Measurements from ENCODE around the gene HMGXB3.

Gene HMGXB3

GRCh38 chr5:150092159-150092787 is 91.7 kb downstream of the HMGXB3 start:
- no peak for FAIRE-seq

GRCh38 chr5:150097152-150097551 is 96.6 kb downstream of the HMGXB3 start:
- FAIRE-seq = no peak

GRCh38 chr5:150101023-150101422 is 100.5 kb downstream of the HMGXB3 start:
- FAIRE-seq = no peak
